Keratinocyte (primary cell): ENCODE results near the gene RAB3IP. TPM values are rescaled to one million over a fixed set of nuclear protein-coding genes. Genes with fewer than 3 reads are reported as not detected.

ENCODE experiments used
- DNase-seq: peaks from one replicate; pipeline ENCODE4 v3.0.0-alpha.2; 2011; ENCODE audit warnings: low read depth, missing footprints, low spot score
- FAIRE-seq: peaks from 2 replicates; lab custom pipeline; 2011; peaks lifted over from hg19 to GRCh38; lab: Jason Lieb, UNC
- H2AFZ ChIP-seq: 2 replicates; pipeline ENCODE4 v1.6.0; 2012; ENCODE audit warnings: low read length, control low read depth, inconsistent platforms; ENCODE audit not compliant: control insufficient read depth
- H3K27ac ChIP-seq: 2 replicates; pipeline ENCODE4 v1.5.1; 2011; ENCODE audit warnings: low read length; ENCODE audit not compliant: control insufficient read depth, insufficient read depth
- H3K27me3 ChIP-seq: 3 replicates; pipeline ENCODE4 v1.6.0; 2011; ENCODE audit warnings: low read length; ENCODE audit not compliant: control insufficient read depth, insufficient read depth; ENCODE audit errors: extremely low read depth
- H3K36me3 ChIP-seq, 2 experiments: 2 replicates in 1 of 2; 3 replicates in 1 of 2; pipeline ENCODE4 v1.5.1; 2011; ENCODE audit warnings: low read length in 2 of 2, mild to moderate bottlenecking in 1 of 2; ENCODE audit not compliant: control insufficient read depth in 2 of 2, insufficient read depth in 2 of 2; ENCODE audit errors: extremely low read depth in 1 of 2
- H3K4me1 ChIP-seq: 3 replicates; pipeline ENCODE4 v1.5.1; 2011; ENCODE audit warnings: low read length; ENCODE audit not compliant: control insufficient read depth, insufficient read depth; ENCODE audit errors: extremely low read depth
- H3K4me2 ChIP-seq: 3 replicates; pipeline ENCODE4 v1.6.0; 2011; ENCODE audit warnings: low read depth, low read length; ENCODE audit not compliant: control insufficient read depth, insufficient read depth; ENCODE audit errors: extremely low read depth
- H3K4me3 ChIP-seq, 3 experiments: fragments of 200-600 bp in 1 of 3; sonication (generic) in 1 of 3; 2 replicates in 2 of 3; 3 replicates in 1 of 3; pipeline ENCODE4 v1.5.1; 2011 to 2016; ENCODE audit warnings: low read length in 3 of 3, mild to moderate bottlenecking in 3 of 3, control low read depth in 2 of 3, inconsistent platforms in 1 of 3, low read depth in 1 of 3, mixed read lengths in 1 of 3, mixed run types in 1 of 3, moderate library complexity in 1 of 3; ENCODE audit not compliant: control insufficient read depth in 2 of 3, insufficient read depth in 2 of 3; ENCODE audit errors: extremely low read depth in 1 of 3
- H3K79me2 ChIP-seq: 2 replicates; pipeline ENCODE4 v1.6.0; 2012; ENCODE audit warnings: low read length; ENCODE audit not compliant: control insufficient read depth, insufficient read depth
- H3K9ac ChIP-seq: 3 replicates; pipeline ENCODE4 v1.6.0; 2011; ENCODE audit warnings: low read length; ENCODE audit not compliant: control insufficient read depth, insufficient read depth; ENCODE audit errors: extremely low read depth
- H3K9me1 ChIP-seq: 3 replicates; pipeline ENCODE4 v1.6.0; 2011; ENCODE audit warnings: low read length; ENCODE audit not compliant: control insufficient read depth, insufficient read depth; ENCODE audit errors: extremely low read depth
- H3K9me3 ChIP-seq: 2 replicates; pipeline ENCODE4 v1.5.1; 2012; ENCODE audit warnings: low read depth, low read length; ENCODE audit not compliant: control insufficient read depth
- H4K20me1 ChIP-seq: 3 replicates; pipeline ENCODE4 v1.6.0; 2011; ENCODE audit warnings: low read length; ENCODE audit not compliant: control insufficient read depth, insufficient read depth; ENCODE audit errors: extremely low read depth
- EZH2 ChIP-seq: IDR thresholded peaks from one replicate; pipeline ENCODE4 v1.6.1; 2012; ENCODE audit warnings: inconsistent platforms, mild to moderate bottlenecking, low read length, moderate library complexity
- dilution Hi-C: fragments of 300-500 bp; cut with MboI; formaldehyde crosslinking; loops from one replicate; pipeline ENCODE4 v1.7.0; 2020; ENCODE audit warnings: low sequenced_read_pairs; ENCODE audit not compliant: extremely low pct_ligation_motif_present
- polyA plus RNA-seq, 5 experiments: library from polyadenylated mRNA; depleted of rRNA in 3 of 5; stranded (reverse) in 3 of 5; stranded (forward) in 1 of 5; unstranded in 1 of 5; fragments of >200 nt; gene quantifications; 1 replicate in 1 of 5; 2 replicates in 3 of 5; 3 replicates in 1 of 5; pipeline versions ENCODE4 v1.2.1 to v1.2.3, GENCODE V29; 2011 to 2012; ENCODE audit warnings: missing spikeins in 2 of 5, low read depth in 1 of 5, low replicate concordance in 1 of 5
- TF ChIP-seq, protein P1 (sequence below), 3 experiments: IDR thresholded peaks in 1 of 3; conservative IDR thresholded peaks in 1 of 3; optimal IDR thresholded peaks in 1 of 3; 2 replicates in 2 of 3; 3 replicates in 1 of 3; pipeline versions ENCODE3 to v1.5.1; 2011; ENCODE audit warnings: low read length in 3 of 3, mild to moderate bottlenecking in 3 of 3, moderate library complexity in 2 of 3, control low read depth in 1 of 3, inconsistent platforms in 1 of 3; ENCODE audit not compliant: insufficient read depth in 2 of 3; ENCODE audit errors: extremely low read depth in 1 of 3

Gene RAB3IP
- polyA plus RNA-seq, 1 donor (not counting 4 experiments of a cell fraction or from before 2014, with no cell fraction given): 30.6 TPM

DNA sequence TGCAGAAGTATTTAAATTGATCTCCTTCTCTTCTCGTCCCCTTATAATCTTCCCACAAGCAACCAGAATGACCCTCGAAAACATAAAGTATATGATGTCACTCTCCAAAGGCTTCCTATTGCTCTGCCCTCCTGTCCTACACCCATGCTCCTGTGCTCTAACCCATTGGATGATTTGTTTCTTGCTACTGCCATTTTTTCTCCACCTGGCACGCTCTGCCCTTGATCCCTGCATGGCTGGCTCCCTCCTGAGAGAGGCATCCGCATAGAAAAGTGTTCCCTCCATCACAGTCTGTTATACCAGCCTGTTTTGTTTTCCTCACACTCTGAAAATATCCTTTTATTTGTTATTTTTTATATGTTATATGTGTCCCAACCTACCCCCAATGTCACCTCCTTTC lies 106.2 kb downstream of the RAB3IP start:
- FAIRE-seq (no peak), DNase-seq (no peak)
- H3K9me1 ChIP-seq: no peaks in the 10 kb centered on the region
- no peaks in the 10 kb centered on the region for H4K20me1 ChIP-seq
- H3K27ac ChIP-seq: no peak overlapping the region
- H3K4me1 ChIP-seq: no peaks in the 10 kb centered on the region
- no peaks in the 10 kb centered on the region for H3K9me3 ChIP-seq
- no peak overlapping the region for H3K9ac ChIP-seq
- no peak overlapping the region for H2AFZ ChIP-seq
- dilution Hi-C loops: no loop called here
- H3K27me3 ChIP-seq: no peaks in the 10 kb centered on the region
- TF ChIP-seq, protein P1, sequence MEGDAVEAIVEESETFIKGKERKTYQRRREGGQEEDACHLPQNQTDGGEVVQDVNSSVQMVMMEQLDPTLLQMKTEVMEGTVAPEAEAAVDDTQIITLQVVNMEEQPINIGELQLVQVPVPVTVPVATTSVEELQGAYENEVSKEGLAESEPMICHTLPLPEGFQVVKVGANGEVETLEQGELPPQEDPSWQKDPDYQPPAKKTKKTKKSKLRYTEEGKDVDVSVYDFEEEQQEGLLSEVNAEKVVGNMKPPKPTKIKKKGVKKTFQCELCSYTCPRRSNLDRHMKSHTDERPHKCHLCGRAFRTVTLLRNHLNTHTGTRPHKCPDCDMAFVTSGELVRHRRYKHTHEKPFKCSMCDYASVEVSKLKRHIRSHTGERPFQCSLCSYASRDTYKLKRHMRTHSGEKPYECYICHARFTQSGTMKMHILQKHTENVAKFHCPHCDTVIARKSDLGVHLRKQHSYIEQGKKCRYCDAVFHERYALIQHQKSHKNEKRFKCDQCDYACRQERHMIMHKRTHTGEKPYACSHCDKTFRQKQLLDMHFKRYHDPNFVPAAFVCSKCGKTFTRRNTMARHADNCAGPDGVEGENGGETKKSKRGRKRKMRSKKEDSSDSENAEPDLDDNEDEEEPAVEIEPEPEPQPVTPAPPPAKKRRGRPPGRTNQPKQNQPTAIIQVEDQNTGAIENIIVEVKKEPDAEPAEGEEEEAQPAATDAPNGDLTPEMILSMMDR (optimal IDR thresholded peaks at IDR 0.05 in 1 of 3, IDR thresholded peaks at IDR 0.05 in 1 of 3, conservative IDR thresholded peaks at IDR 0.05 in 1 of 3; ENCODE audit: extremely low read depth in 1 of 3, insufficient read depth in 2 of 3, low read length in 3 of 3): no peak
- no peak for TF ChIP-seq EZH2
- no peak overlapping the region for H3K4me2 ChIP-seq
- no peaks in the 10 kb centered on the region for H3K79me2 ChIP-seq
- H3K36me3 ChIP-seq: no peaks in the 10 kb centered on the region
- no peak overlapping the region for H3K4me3 ChIP-seq

DNA sequence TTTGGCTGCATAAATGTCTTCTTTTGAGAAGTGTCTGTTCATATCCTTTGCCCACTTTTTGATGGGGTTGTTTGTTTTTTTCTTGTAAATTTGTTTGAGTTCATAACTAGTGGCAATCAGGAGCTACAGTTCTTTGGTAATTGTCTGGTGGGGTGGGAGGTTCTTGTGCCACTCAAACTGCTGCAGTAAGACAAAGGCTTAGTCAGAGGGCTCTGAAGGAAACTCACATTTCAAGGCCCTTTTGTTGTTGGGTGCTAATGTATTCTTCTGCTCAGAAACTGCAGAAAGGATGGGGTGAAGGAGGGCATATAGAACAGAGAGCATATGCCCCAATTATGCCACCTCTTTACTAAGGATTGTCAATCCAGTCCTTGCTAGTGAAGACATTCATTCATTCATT lies 108.3 kb downstream of the RAB3IP start:
- TF ChIP-seq, protein P1 (optimal IDR thresholded peaks at IDR 0.05 in 1 of 3, IDR thresholded peaks at IDR 0.05 in 1 of 3, conservative IDR thresholded peaks at IDR 0.05 in 1 of 3; ENCODE audit: extremely low read depth in 1 of 3, insufficient read depth in 2 of 3, low read length in 3 of 3): no peak
- TF ChIP-seq EZH2: no peak
- dilution Hi-C loops: no loop called here
- Histone ChIP-seq H3K9ac (no peak overlapping the region), H2AFZ (no peak overlapping the region), H3K36me3 (no peaks in the 10 kb centered on the region), H3K27me3 (no peaks in the 10 kb centered on the region), H3K27ac (no peak overlapping the region), H3K4me3 (no peak overlapping the region), H3K4me2 (no peak overlapping the region), H4K20me1 (no peaks in the 10 kb centered on the region), H3K4me1 (no peaks in the 10 kb centered on the region), H3K9me3 (no peaks in the 10 kb centered on the region), H3K9me1 (no peaks in the 10 kb centered on the region), H3K79me2 (no peaks in the 10 kb centered on the region)
- FAIRE-seq (no peak), DNase-seq (no peak)
